HG02642 (cell line): ENCODE data around the gene EEPD1.
"Not testable (repeated sequence)": the region's sequence is repeated elsewhere in the genome, so short reads cannot be mapped to it uniquely, and the experiment has no call there.

Experiments used
- ATAC-seq: cut with Tn5 transposase; IDR thresholded peaks from one replicate; pipeline ENCODE4 v1.9.1; 2021; ENCODE audit warnings: mild to moderate bottlenecking; ENCODE audit not compliant: unreplicated experiment, poor library complexity

Gene EEPD1

DNA sequence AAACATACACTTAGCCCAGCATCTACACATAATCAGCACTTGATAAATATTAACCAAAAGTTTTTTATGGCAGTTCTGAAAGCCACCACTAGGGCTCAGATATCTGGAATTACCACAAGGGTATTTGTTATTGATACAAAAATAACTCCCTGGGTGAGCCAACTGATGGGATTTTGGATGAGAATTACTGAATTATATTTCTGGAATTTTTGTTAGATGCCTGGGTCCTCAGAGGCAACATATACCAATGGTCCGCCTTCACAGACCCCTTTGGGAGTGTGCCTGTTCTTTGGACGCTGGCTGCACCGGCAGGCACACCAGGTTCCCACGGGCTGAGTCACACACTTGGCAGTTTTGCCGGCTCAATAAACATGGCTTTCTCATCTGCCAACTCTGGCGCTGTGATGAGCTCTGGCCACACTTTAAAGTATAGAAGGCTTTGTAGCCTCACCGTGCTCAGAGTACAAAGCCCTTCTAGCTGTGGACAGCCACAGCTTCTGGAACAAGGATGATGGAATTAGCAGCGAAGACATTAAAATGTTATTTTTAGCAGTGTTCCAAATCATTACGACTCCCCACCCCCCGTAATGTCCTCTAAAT lies 24.5 kb upstream of the EEPD1 start:
- no peak for ATAC-seq

DNA sequence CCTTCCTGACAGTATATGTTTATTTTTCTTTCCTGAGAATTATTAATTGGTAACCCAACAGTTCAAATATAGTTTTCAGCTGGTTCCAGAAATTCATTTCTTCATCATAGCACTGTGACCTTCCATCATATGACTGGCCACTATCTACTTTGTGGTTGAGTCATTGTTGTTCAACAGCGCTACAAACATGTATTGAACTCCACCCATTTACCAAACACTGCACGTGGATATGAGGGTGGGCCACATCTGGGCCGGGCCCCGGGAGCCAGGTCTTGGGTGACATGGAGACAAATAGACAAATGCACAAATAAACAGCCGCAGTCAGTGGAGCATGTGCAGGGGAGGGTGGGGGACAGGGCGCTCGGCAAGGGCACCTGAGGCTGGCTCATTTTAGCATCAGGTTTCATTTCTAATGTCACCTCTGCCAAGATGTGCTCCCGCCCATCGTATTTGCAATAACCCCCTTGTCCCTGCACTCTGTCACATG lies 24.0 kb upstream of the EEPD1 start:
- ATAC-seq = no peak

DNA sequence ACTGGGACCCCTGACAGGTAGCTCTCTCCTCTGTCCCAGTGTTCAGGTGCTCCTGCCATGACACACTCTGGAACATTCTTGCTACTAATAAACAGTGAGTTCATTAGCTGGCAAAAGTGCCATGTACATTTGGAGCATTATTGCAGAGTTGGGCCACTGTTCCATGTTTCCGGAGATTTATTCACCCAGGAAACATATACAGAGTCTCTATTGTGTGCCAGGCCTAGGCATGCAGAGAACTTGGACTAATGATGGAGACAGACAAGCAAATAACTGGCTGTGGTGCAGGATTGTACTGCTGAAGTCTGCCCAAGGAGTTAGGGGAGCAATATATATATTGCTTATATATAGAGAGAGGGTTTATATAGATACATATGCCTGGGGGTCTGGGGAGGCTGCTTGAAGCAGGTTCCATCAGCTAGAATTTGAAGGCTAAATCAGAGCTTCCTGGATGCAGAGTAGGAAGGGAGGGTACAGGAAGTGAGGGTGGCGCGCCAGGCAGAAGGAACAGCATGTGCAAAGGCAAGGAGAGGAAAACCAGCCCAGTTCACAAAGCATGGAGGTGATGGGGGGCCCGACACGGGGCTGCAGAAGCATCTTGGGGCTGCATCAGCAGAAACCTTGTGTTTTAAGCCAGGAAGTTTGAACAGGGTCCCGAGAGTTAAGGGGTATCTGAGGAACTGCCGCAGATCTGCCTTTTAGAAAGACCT lies 22.7 kb upstream of the EEPD1 start:
- ATAC-seq = no peak

DNA sequence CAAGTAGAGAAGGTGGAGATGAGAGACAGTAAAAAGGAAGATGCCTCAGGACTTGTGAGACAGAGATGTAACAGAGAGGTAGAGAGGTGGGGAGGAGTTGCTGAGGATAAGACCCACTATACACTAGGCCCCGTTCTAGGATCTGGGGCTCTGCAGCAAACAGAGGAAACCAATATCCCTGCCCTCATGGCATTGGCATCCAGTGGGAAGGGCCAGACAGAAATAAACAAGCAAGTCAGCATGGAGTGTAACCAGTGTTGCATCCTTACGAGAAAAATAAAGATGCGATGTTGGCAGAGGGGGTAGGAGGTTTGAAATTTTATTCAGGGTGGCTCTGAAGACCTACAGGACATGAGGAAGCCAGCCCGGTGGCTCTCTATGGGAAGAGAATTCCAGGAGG lies 22.0 kb upstream of the EEPD1 start:
- no peak for ATAC-seq

DNA sequence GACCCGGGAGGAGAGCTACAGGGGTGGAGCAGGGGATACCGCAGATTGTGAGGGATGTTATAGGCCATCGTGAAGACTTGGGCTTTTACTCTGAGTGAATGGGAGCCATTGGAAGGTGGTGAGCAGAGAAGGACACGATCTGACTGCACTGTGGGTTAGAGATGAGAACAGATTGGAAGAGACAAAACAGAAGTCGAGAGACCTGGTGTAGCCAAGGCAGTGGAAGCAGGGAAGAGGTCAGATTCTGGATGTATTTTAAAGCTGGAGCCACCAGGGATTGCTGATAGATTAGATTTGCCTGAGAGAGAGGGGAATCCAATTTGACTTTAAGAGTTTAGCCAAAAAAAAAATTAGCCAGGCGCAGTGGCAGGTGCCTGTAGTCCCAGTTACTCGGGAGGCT lies 21.6 kb upstream of the EEPD1 start:
- no peak for ATAC-seq

DNA sequence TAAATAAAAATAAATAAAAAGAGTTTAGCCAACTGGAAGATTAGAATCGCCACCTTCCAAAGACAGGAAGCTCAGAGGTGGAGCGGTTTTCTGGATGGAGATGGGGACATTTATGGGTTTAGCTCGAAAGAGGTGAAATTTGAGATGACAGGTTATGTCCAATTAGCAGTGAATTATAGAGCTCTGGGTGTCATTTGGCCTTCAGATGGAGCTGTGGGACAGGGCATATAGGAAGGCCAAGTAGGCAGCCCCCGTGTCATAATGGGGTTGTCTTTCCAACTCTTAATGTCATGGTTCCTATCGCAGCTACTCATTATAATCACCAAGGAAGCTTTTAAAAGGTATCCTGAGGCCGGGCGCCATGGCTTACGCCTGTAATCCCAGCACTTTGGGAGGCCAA lies 21.0 kb upstream of the EEPD1 start:
- no peak for ATAC-seq

DNA sequence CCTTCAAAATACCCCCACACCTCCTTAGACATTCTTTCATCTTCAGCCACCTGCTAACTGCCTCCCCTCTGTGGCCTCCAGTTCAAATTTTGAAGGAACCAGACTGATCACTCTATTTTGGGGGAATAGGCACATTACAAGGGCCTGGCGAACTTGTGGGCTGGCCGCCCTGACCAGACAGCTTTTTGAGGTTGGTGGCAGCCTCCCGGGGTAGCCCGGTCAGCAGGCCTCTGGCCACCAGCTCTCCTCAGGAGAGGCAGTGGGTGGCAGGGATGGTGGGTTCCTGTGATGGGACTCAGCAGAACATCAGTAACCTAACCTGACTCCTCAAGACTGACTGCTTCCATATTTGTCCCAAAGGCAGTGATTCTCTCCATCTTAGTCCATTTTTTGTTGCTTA lies 17.4 kb upstream of the EEPD1 start:
- ATAC-seq = no peak

DNA sequence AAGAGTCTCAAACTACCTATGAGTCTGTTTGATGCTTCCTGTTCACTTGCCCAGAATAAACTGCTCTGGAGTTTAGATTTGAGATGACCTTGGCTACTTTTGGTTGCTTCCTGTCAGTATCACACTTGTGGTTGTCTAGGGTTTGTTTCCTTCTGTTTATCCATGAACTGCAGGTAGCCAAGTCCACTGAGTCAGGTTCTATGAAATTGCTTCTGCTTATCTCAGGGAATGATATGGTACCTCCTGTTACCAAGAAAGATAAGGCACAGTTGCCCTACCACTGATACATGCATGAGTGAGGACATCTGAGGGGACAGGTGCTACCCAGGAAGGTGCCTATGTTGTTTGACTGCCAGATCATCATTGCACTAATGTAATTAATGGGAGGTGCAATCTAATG lies 15.8 kb upstream of the EEPD1 start:
- ATAC-seq = no peak

DNA sequence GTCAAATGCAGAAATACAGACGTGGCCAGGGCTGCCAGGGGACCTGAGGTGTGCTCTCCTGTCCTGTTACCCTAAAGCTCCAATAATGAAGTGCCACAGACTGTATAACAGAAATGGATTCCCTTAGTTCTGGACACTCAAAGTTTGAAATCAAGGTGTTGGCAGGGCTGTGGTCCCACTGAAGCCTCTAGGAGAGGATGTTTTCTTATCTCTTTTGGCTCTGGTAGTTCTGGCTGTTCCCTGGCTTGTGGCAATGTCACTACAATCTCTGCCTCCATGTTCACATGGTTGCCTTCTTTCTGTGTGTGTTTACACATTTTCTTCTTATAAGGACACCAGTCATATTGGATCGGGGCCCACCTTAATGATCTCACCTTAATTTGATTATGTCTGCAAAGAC lies 15.3 kb upstream of the EEPD1 start:
- ATAC-seq = no peak

DNA sequence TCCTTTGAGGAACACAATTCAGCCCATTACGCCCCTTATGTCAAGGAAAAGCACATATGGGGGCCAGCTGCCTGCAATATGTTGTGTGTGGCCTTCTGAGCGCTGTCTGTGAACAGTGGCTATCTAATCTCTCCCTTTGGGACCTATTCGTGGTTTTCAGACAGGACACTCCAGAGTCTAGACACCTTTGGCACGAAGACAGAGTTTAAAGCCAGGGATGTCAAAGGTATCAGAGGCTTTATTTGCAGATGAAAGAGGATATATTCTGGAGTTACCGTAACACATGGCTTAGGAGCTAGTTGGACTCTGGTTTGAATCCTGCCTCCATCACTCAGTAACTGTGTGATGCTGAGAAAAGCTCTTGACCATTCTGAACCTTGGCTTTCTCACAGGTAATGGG lies 14.8 kb upstream of the EEPD1 start:
- no peak for ATAC-seq

DNA sequence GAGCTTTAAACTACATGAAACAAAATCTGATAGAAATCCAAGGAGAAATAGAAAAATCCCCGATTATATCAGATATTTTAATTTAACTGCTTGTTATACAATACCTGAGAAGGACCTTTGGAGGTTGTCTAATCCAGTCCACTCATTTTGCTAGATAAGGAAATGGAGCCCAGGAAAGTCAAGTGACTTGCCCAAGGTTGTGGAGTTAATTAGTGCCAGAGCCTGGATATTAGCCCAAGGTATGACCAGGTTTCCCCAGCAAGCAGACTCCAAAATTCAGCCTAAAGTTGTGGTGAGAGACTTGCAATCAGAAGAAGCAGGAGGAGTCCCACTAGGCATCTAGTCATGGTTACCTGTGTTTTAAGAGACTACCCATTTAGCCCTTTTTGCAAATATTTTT lies 11.7 kb upstream of the EEPD1 start:
- ATAC-seq = no peak

DNA sequence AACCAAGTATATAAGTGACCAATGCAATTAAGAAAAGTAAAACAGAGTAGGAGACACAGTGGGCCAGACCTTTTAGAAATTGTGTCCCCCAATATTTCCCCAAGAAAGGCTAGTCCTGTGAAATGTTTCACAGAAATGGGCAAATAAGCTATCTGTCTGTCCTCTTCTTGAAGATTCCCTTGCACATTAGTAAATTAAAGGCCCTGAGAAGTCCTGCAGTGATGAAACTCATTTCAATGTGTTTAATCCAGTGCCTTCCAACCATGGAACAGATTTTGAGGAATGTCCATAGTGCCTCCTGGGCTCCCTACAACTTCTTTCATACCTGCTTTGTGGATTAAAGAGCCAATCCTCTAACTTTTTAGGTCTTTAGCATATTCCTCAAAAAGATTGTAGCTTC lies 11.2 kb upstream of the EEPD1 start:
- no peak for ATAC-seq

DNA sequence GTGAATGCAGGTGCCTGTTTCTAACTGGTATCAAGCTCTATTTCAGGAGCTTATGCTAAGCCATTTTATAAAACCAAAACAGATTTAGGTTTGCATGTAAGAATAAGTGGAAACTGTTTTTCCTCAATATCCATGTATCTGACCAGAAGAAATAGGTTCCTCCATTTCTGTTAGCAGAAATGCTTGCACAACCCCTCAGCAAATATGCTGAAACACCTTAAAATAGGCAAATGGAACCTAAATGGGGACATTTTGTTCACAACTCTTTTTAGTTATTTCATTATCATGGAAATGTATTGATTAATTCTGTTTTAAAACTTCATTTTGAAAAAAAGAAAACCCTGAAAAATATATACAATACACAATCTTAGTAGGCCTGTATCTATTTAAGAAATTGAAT lies 8.9 kb upstream of the EEPD1 start:
- no peak for ATAC-seq

DNA sequence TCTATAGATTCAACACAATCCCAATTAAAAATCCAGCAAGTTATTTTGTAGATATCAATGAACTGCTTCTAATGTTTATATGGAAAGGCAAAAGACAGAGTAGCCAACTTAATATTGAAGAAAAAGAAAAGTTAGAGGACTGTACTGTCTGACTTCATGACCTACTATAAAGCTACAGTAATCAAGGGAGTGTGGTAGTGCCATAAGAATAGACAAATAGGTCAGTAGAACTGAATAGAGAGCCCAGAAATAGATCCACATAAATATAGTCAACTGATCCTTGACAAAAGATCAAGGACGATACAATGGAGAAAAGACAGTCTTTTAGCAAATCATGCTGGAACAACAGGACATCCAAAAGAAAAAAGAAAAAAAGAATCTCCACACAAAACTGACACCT lies 7.4 kb upstream of the EEPD1 start:
- ATAC-seq = no peak

DNA sequence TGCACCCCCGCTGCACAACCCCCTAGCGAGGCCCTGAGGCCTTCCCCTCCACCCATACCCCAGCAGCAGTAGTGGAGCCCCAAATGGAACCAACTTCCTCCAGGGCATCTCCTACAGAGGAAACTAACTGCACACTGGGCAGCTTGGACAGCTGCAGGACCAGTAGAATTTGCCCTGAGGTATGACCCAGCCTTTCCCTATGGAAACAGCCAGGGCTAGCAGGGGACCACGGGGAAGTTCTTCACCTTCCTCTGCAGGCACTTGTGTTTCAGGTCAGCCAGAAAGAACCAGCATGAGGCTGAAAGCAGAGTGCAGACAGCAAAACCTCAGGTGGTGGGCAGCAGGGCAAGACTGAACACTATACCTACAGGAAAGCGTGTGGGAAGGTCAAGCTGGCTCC lies 5.7 kb upstream of the EEPD1 start:
- no peak for ATAC-seq

DNA sequence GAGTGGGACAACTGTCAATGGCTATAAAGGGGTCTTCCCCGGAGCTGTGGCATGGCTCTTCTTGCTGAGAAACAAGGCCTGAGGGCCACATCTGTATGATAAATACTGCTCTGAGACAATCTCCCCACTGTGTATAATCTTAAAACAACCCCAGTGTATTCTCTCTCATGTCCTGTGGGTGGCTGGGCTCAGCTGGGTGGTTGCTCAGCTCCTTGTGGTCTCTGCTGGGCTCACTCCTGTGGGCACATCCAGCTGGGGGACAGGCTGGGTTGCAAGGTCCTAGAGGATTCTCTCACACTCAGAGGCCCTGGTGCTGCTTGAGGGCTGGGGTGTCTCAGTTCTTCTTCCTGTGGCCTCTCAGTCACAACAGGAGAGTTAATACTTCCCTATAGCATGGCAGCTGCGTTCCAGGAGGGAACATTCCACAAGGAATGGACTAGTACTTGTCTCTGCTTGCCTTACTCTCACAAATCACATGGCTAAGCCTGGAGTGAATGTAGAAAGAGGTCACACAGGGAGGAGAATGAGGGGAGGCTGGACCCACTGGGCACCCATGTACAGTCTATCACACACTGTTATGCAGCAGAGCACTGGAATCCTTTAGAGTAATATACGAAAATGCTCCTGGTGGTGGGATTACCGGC lies 4.5 kb upstream of the EEPD1 start:
- ATAC-seq = no peak

DNA sequence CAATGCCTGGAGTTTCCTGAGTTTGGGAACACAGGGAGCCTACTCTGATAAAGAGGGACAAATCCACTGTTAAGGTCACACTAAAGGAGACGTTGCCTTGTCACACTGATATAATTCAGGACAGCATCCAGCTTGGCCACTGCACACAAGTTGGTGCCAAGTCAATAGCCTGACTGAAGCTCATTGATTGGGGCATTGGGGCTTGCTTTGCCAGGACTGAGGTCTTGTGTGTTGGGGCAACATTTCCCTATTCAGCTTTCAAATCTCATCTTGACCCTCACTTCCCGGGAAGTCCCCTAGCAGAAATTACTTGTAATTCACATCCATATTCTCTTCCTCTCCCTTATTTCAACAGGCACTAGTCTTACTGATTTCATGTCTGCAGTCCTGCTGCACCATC lies 3.8 kb upstream of the EEPD1 start:
- ATAC-seq = not testable (repeated sequence)

DNA sequence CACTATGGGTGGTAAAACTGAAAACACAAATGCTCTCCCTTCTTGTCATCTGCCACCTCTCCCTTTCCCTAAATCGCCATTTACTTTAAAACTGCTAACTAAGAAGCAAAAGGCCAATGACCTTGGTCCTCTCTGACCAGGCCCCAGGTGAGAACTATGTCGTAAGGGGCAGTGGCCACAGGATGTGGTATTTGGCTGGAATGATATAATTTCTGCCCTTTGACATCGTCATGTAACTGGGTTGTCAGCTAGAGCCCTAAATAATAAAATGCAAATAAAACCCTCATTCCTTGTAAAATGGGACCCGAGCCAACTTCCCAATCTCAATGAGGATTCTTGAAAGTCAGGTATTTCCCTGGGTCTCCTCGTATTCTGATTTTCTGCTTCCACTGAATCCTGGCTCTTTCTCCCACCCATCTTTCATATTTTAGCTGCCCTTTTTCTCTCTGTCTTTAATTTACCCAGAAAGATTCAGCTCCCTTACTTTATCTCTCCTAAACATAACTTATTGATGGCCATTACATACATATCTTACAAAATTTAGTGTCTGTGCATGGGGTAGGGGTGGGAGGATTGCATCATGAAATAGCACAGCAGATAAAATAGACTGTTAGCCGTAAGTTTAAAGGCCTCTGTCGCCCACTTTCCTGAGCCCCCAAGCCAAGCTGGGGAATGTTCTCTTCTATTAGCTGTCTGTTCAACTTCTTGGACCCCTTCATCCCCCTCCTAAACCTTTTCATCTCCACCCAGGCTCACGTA lies 3.2 kb upstream of the EEPD1 start:
- no peak for ATAC-seq

DNA sequence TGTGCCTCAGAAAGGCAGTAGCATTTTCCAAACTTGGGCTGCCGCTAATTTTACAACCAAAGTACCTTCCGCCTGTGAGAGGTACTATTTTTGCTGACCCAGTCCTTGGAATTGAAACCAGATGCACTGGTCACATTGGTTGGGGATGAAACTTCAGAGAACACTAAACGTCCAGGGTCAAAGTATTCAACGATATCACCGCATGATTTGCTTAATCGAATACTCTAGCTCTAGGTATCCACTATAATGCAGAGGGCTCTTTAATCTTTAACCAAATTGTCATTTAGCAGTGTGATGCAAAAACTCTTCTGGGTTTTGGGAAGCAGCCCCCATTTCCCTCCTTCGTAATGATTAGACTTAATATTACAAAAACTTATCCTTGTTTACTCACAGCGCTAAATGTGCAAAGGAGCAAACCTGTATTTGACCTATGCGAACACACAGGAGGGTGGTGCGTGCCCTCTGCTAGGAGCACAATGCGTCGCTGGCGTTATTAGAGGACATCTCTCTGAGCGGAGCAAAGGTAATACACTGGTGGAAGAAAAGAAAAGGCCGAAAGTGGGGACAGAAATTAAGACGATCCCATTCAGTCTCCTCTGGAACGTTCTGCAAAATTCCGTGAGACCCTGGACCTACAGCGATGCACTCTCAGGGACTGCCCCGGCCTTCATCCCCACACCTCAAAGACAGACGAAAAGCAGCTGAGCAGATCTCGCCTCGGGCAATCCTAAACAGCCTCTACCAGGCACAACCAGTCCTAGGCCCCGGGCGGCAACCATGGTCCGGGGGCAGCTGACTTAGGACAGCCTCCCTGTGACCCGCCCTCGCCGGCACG lies 916 bp upstream of the EEPD1 start:
- ATAC-seq = no peak

DNA sequence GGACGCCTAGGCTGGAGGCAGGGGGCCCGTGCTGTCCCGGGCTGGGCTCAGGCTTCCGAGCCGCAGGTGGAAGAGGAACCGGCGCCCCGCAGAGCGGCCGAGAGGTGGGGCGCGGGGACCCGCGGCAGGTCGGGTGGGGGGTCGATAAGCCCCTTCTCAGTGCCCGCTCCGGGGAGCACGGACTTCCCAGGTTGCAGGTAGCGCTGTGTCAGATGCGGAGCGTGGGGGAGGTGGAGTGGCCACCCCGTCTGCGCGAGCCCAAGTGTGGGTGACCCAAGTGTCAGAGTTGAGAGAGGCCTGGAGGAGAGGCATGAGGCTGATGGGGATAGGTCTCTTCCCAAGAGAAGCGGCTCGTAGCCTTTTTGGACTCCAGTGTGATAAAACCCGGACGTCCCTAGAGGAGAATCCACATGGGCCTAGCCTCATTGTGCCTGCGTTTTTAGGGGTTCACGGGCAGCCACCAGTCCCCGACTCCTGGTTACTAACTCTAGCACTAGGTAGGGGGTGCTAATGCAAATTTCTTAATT lies 580 bp downstream of the EEPD1 start:
- ATAC-seq = peak; percentile 10
